Neural cell (in vitro differentiated cells): Measurements from ENCODE around the gene PPM1N. TPM values are rescaled to one million over a fixed set of nuclear protein-coding genes. Genes with fewer than 3 reads are reported as not detected.

Experiments
- H2AFZ ChIP-seq: fragments of 200-600, 300-800 bp; sonication (generic), shearing (Covaris generic); 2 replicates; pipeline ENCODE4 v1.6.0; 2014; ENCODE audit warnings: low read depth, mild to moderate bottlenecking, antibody characterized with exemption, low read length, moderate library complexity
- H3F3A ChIP-seq: fragments of 200-600 bp; shearing (Covaris generic); 2 replicates; pipeline ENCODE4 v1.6.1; 2016; ENCODE audit warnings: mild to moderate bottlenecking, moderate library complexity, mixed read lengths, antibody characterized with exemption, low read length; ENCODE audit not compliant: insufficient read depth, poor library complexity, severe bottlenecking
- H3K27ac ChIP-seq: fragments of 200-600, 300-800 bp; sonication (generic), shearing (Covaris generic); 2 replicates; pipeline ENCODE4 v1.5.1; 2014; ENCODE audit warnings: mild to moderate bottlenecking, low read length, moderate library complexity
- H3K27me3 ChIP-seq: fragments of 300-800, 200-600 bp; sonication (generic), shearing (Covaris generic); 2 replicates; pipeline ENCODE4 v1.6.0; 2014; ENCODE audit warnings: mild to moderate bottlenecking, low read depth, low read length, moderate library complexity; ENCODE audit not compliant: insufficient read depth
- H3K36me3 ChIP-seq: fragments of 300-800, 200-600 bp; sonication (generic), shearing (Covaris generic); 2 replicates; pipeline ENCODE4 v1.5.1; 2014; ENCODE audit warnings: mild to moderate bottlenecking, antibody characterized with exemption, low read length, moderate library complexity; ENCODE audit not compliant: insufficient read depth
- H3K4me2 ChIP-seq: fragments of 300-800, 200-600 bp; sonication (generic), shearing (Covaris generic); 2 replicates; pipeline ENCODE4 v1.6.0; 2014; ENCODE audit warnings: mild to moderate bottlenecking, low read length
- H3K4me3 ChIP-seq: fragments of 300-800, 200-600 bp; sonication (generic), shearing (Covaris generic); 2 replicates; pipeline ENCODE4 v1.5.1; 2014; ENCODE audit warnings: mild to moderate bottlenecking, low read length, moderate library complexity
- H3K79me2 ChIP-seq: fragments of 200-600 bp; shearing (Covaris generic); replicated peaks from 2 replicates; pipeline ENCODE4 v1.6.0; 2014; ENCODE audit warnings: mild to moderate bottlenecking, low read length, moderate library complexity; ENCODE audit not compliant: insufficient read depth
- H3K9ac ChIP-seq: fragments of 300-800, 200-600 bp; sonication (generic), shearing (Covaris generic); 2 replicates; pipeline ENCODE4 v1.6.1; 2016; ENCODE audit warnings: mild to moderate bottlenecking, low read length, mixed read lengths
- H3K9me2 ChIP-seq: fragments of 200-600 bp; shearing (Covaris generic); 2 replicates; pipeline ENCODE4 v1.6.1; 2016; ENCODE audit warnings: mild to moderate bottlenecking, low read length, mixed read lengths; ENCODE audit not compliant: insufficient read depth
- H3K9me3 ChIP-seq: fragments of 200-600, 300-800 bp; sonication (generic), shearing (Covaris generic); 2 replicates; pipeline ENCODE4 v1.6.1; 2016; ENCODE audit warnings: mild to moderate bottlenecking, mixed run types, low read length, moderate library complexity, mixed read lengths
- H4K20me1 ChIP-seq: fragments of 200-600 bp; shearing (Covaris generic); 2 replicates; pipeline ENCODE4 v1.6.1; 2016; ENCODE audit warnings: mild to moderate bottlenecking, mixed run types; ENCODE audit not compliant: insufficient read depth
- EP300 ChIP-seq: fragments of 450-650 bp; conservative IDR thresholded peaks from 2 replicates; pipeline ENCODE4 v1.6.1; 2014; ENCODE audit warnings: antibody characterized with exemption, mild to moderate bottlenecking, moderate library complexity; ENCODE audit not compliant: poor library complexity, severe bottlenecking
- MXI1 ChIP-seq: fragments of 450-650 bp; conservative IDR thresholded peaks from 2 replicates; pipeline ENCODE4 v1.6.1; 2014; ENCODE audit warnings: antibody characterized with exemption, mild to moderate bottlenecking; ENCODE audit not compliant: poor library complexity, severe bottlenecking
- POLR2AphosphoS5 ChIP-seq: IDR thresholded peaks from 2 replicates; pipeline ENCODE4 v1.6.1; 2012
- RAD21 ChIP-seq: fragments of 450-650 bp; conservative IDR thresholded peaks from 2 replicates; pipeline ENCODE4 v1.6.1; 2014; ENCODE audit warnings: antibody characterized with exemption, mild to moderate bottlenecking, moderate library complexity
- SMC3 ChIP-seq: fragments of 450-650 bp; conservative IDR thresholded peaks from 2 replicates; pipeline ENCODE4 v1.6.1; 2014; ENCODE audit warnings: antibody characterized with exemption, mild to moderate bottlenecking, moderate library complexity; ENCODE audit not compliant: poor library complexity
- TAF1 ChIP-seq: IDR thresholded peaks from 2 replicates; pipeline ENCODE4 v1.6.1; 2012; ENCODE audit warnings: low read depth
- polyA plus RNA-seq: library from polyadenylated mRNA; depleted of rRNA; stranded (reverse); fragments of >200 nt; gene quantifications from 2 replicates; pipeline ENCODE4 v1.2.3, GENCODE V29; 2014
- TF ChIP-seq, protein P1 (sequence below): IDR thresholded peaks from 2 replicates; pipeline ENCODE4 v1.6.1; 2012; ENCODE audit warnings: borderline replicate concordance
- TF ChIP-seq, protein P2 (sequence below): fragments of 450-650 bp; IDR thresholded peaks from 2 replicates; pipeline ENCODE4 v1.5.1; 2014; ENCODE audit warnings: antibody characterized with exemption, mild to moderate bottlenecking, moderate library complexity; ENCODE audit not compliant: poor library complexity, severe bottlenecking

Gene PPM1N
- polyA plus RNA-seq, 1 donor from 2014 or later, result 1.0 TPM

DNA sequence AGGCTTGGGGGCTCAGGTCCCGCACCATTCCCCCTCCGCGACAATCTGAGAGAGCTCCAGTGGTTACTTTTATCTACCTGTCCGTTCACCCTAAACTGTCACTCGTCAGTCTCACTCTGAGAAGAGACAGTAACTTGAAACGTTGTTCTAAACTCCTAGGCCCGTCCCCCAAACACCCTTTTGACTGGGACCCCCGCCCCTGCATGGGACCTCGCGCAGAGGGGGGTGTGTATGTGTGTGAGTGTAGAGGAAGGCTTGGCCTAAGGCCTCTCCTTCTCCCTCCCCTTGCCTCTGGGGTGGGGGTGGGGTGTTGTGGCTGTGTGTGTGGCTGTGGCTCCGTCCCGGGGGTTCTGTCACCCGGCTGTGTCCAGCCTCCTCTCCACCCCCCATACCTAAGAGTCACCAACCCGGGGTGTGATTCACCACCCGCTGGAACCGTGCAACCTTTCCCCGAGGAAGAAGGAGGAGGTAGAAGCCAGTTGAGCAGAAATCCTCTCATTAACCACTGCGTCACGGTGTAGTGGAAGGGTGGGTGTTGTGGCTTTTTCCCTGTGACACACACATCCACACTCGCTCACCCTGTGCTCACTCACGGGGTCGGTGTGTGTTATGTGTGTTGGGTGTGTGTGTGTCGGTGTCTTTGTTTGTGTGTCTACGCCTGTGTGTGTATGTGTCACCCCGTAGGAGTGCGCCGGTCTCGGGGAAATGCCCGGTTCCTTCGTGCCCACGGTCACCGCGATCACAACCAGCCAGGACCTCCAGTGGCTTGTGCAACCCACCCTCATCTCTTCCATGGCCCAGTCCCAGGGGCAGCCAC, 28.1 kb upstream of the PPM1N start:
- H2AFZ ChIP-seq, result no peak overlapping the region
- H3K79me2 ChIP-seq, result no peaks in the 10 kb centered on the region
- no peaks in the 10 kb centered on the region for H3F3A ChIP-seq
- H3K4me2 ChIP-seq, result peak overlapping the region; percentile 47
- no peaks in the 10 kb centered on the region for H3K9me2 ChIP-seq
- H3K9me3 ChIP-seq, result no peaks in the 10 kb centered on the region
- peak overlapping the region; percentile 74 for H3K9ac ChIP-seq
- no peaks in the 10 kb centered on the region for H3K36me3 ChIP-seq
- H4K20me1 ChIP-seq, result no peaks in the 10 kb centered on the region
- TF ChIP-seq RAD21, result no peak
- no peak for TF ChIP-seq TAF1
- no peak for TF ChIP-seq POLR2AphosphoS5
- TF ChIP-seq, protein P1, sequence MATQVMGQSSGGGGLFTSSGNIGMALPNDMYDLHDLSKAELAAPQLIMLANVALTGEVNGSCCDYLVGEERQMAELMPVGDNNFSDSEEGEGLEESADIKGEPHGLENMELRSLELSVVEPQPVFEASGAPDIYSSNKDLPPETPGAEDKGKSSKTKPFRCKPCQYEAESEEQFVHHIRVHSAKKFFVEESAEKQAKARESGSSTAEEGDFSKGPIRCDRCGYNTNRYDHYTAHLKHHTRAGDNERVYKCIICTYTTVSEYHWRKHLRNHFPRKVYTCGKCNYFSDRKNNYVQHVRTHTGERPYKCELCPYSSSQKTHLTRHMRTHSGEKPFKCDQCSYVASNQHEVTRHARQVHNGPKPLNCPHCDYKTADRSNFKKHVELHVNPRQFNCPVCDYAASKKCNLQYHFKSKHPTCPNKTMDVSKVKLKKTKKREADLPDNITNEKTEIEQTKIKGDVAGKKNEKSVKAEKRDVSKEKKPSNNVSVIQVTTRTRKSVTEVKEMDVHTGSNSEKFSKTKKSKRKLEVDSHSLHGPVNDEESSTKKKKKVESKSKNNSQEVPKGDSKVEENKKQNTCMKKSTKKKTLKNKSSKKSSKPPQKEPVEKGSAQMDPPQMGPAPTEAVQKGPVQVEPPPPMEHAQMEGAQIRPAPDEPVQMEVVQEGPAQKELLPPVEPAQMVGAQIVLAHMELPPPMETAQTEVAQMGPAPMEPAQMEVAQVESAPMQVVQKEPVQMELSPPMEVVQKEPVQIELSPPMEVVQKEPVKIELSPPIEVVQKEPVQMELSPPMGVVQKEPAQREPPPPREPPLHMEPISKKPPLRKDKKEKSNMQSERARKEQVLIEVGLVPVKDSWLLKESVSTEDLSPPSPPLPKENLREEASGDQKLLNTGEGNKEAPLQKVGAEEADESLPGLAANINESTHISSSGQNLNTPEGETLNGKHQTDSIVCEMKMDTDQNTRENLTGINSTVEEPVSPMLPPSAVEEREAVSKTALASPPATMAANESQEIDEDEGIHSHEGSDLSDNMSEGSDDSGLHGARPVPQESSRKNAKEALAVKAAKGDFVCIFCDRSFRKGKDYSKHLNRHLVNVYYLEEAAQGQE, result no peak
- no peak for TF ChIP-seq MXI1
- H3K27me3 ChIP-seq, result peaks cover 20% of the 10 kb centered on the region
- no peak overlapping the region for H3K27ac ChIP-seq
- peak overlapping the region; percentile 71 for H3K4me3 ChIP-seq

- Histone ChIP-seq H3K9ac (no peak overlapping the region), H3K36me3 (no peaks in the 10 kb centered on the region), H3K79me2 (no peaks in the 10 kb centered on the region), H3F3A (no peaks in the 10 kb centered on the region), H3K27me3 (peaks cover 20% of the 10 kb centered on the region), H3K4me3 (no peak overlapping the region), H4K20me1 (no peaks in the 10 kb centered on the region), H3K27ac (no peak overlapping the region), H3K9me2 (no peaks in the 10 kb centered on the region), H2AFZ (no peak overlapping the region), H3K9me3 (no peaks in the 10 kb centered on the region), H3K4me2 (no peak overlapping the region)
- TF ChIP-seq RAD21 (no peak), TAF1 (no peak), POLR2AphosphoS5 (no peak)
These were observed 27.5 kb upstream of the PPM1N start for GRCh38 chr19:45470762-45471081.

- no peak overlapping the region for H3K9ac ChIP-seq
- no peak overlapping the region for H2AFZ ChIP-seq
- H3K9me3 ChIP-seq, result no peaks in the 10 kb centered on the region
- H3K36me3 ChIP-seq, result no peaks in the 10 kb centered on the region
- H3K9me2 ChIP-seq, result no peaks in the 10 kb centered on the region
- no peak overlapping the region for H3K4me3 ChIP-seq
- H3K27me3 ChIP-seq, result peaks cover 20% of the 10 kb centered on the region
- no peaks in the 10 kb centered on the region for H3F3A ChIP-seq
- no peaks in the 10 kb centered on the region for H4K20me1 ChIP-seq
- no peak overlapping the region for H3K27ac ChIP-seq
- H3K4me2 ChIP-seq, result no peak overlapping the region
- no peaks in the 10 kb centered on the region for H3K79me2 ChIP-seq
- TF ChIP-seq, protein P2, sequence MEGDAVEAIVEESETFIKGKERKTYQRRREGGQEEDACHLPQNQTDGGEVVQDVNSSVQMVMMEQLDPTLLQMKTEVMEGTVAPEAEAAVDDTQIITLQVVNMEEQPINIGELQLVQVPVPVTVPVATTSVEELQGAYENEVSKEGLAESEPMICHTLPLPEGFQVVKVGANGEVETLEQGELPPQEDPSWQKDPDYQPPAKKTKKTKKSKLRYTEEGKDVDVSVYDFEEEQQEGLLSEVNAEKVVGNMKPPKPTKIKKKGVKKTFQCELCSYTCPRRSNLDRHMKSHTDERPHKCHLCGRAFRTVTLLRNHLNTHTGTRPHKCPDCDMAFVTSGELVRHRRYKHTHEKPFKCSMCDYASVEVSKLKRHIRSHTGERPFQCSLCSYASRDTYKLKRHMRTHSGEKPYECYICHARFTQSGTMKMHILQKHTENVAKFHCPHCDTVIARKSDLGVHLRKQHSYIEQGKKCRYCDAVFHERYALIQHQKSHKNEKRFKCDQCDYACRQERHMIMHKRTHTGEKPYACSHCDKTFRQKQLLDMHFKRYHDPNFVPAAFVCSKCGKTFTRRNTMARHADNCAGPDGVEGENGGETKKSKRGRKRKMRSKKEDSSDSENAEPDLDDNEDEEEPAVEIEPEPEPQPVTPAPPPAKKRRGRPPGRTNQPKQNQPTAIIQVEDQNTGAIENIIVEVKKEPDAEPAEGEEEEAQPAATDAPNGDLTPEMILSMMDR, result no peak
- TF ChIP-seq TAF1 (no peak), EP300 (no peak), SMC3 (no peak)
These were observed 26.9 kb upstream of the PPM1N start for GRCh38 chr19:45471111-45471930.
